K562 (cell line): ENCODE measurements around the gene ENPP7. TPM values are rescaled to one million over a fixed set of nuclear protein-coding genes. Genes with fewer than 3 reads are reported as not detected.
A peak's percentile ranks its signal among the peaks of the same experiment; 100 is the strongest.

Source experiments
- ATAC-seq: fragments of 200-7000 bp; cut with Tn5 transposase; 3 replicates; pipeline ENCODE4 v1.9.1; 2020; ENCODE audit warnings: moderate library complexity
- BruUV-seq: library from RNA; stranded (reverse); fragments of 400-500 nt; replicated peaks from 2 replicates; lab custom pipeline; 2021; lab: Mats Ljungman, UMichigan
- CTCF ChIA-PET: fragments of 300-600 bp; formaldehyde crosslinking; extraction: SDS; loops from one replicate; lab custom pipeline; 2021; ENCODE audit warnings: low intra/inter-chr PET ratio; lab: Yijun Ruan, JAX
- POLR2A ChIA-PET: fragments of 300-600, 350-650 bp; sonication (Branson Sonifier 250); formaldehyde crosslinking; extraction: SDS; loops from one replicate; lab custom pipeline; 2021; ENCODE audit warnings: antibody characterized with exemption, inconsistent platforms; lab: Yijun Ruan, JAX
- DNase-seq, 4 experiments: peaks; one replicate each; pipeline versions ENCODE4 v3.0.0 to v3.0.0-alpha.2; 2011 to 2018; ENCODE audit warnings: low spot score in 3 of 4, mixed read lengths in 3 of 4; ENCODE audit errors: extremely low read depth in 1 of 4
- FAIRE-seq: peaks from 2 replicates; lab custom pipeline; 2011; peaks lifted over from hg19 to GRCh38; lab: Jason Lieb, UNC
- H2AFZ ChIP-seq: 2 replicates; pipeline ENCODE4 v1.6.0; 2011; ENCODE audit warnings: low read depth, low read length, control low read depth, inconsistent platforms
- H3K27ac ChIP-seq: fragments of 200-600 bp; 3 replicates; pipeline ENCODE4 v1.8.0; 2011; ENCODE audit warnings: low read depth, mild to moderate bottlenecking, control low read depth, inconsistent platforms, low read length, moderate library complexity, mixed read lengths; ENCODE audit errors: extremely low read depth
- H3K27me3 ChIP-seq, 2 experiments: fragments of 300-600 bp in 1 of 2; 2 replicates in 1 of 2; 3 replicates in 1 of 2; pipeline versions ENCODE4 v1.6.0 to v1.8.0; 2011; ENCODE audit warnings: inconsistent platforms in 2 of 2, low read length in 2 of 2, mild to moderate bottlenecking in 1 of 2, mixed read lengths in 1 of 2, moderate library complexity in 1 of 2; ENCODE audit not compliant: control insufficient read depth in 2 of 2, insufficient read depth in 2 of 2
- H3K36me3 ChIP-seq: fragments of 300-600 bp; 3 replicates; pipeline ENCODE4 v1.8.0; 2011; ENCODE audit warnings: mild to moderate bottlenecking, low read length, inconsistent platforms; ENCODE audit not compliant: control insufficient read depth, insufficient read depth
- H3K4me1 ChIP-seq, 2 experiments: fragments of 200-600 bp in 1 of 2; replicated peaks in 1 of 2; 2 replicates in 1 of 2; 3 replicates in 1 of 2; pipeline versions ENCODE4 v1.5.1 to v1.8.0; 2011; ENCODE audit warnings: inconsistent platforms in 2 of 2, low read length in 2 of 2, mild to moderate bottlenecking in 1 of 2, mixed read lengths in 1 of 2, moderate library complexity in 1 of 2; ENCODE audit not compliant: control insufficient read depth in 2 of 2, insufficient read depth in 2 of 2
- H3K4me2 ChIP-seq: 2 replicates; pipeline ENCODE4 v1.6.1; 2011; ENCODE audit warnings: low read length, control low read depth, inconsistent platforms, mixed read lengths; ENCODE audit not compliant: insufficient read depth
- H3K4me3 ChIP-seq: fragments of 200-600 bp; sonication (generic), shearing (Covaris generic); 2 replicates; pipeline ENCODE4 v1.5.1; 2016; ENCODE audit warnings: control low read depth, inconsistent platforms
- H3K79me2 ChIP-seq: fragments of 200-600 bp; 3 replicates; pipeline ENCODE4 v1.8.0; 2011; ENCODE audit warnings: low read length, inconsistent platforms; ENCODE audit not compliant: control insufficient read depth, insufficient read depth
- H3K9ac ChIP-seq, 2 experiments: 2 replicates each; pipeline versions ENCODE4 v1.6.0 to v1.6.1; 2011; ENCODE audit warnings: low read depth in 2 of 2, low read length in 2 of 2, control low read depth in 1 of 2, inconsistent platforms in 1 of 2, mild to moderate bottlenecking in 1 of 2, mixed read lengths in 1 of 2; ENCODE audit not compliant: insufficient read depth in 1 of 2
- H3K9me1 ChIP-seq: one replicate; pipeline ENCODE4 v1.6.0; 2011; ENCODE audit warnings: inconsistent platforms, mild to moderate bottlenecking, low read length, moderate library complexity; ENCODE audit not compliant: control insufficient read depth, insufficient read depth
- H3K9me3 ChIP-seq: replicated peaks from 2 replicates; pipeline ENCODE4 v1.5.1; 2011; ENCODE audit warnings: low read depth, low read length, inconsistent platforms; ENCODE audit not compliant: control insufficient read depth, insufficient read depth
- H4K20me1 ChIP-seq: replicated peaks from 2 replicates; pipeline ENCODE4 v1.6.1; 2011; ENCODE audit warnings: low read length, inconsistent platforms, mixed read lengths; ENCODE audit not compliant: control insufficient read depth, insufficient read depth
- CGGBP1 ChIP-seq: fragments of 250-450 bp; sonication (Bioruptor Pico); IDR thresholded peaks from 2 replicates; pipeline ENCODE4 v1.9.0; 2021; ENCODE audit warnings: mild to moderate bottlenecking
- HNRNPK ChIP-seq: fragments of 200-400 bp; formaldehyde crosslinking; IDR thresholded peaks from one replicate; pipeline ENCODE4 v1.6.1; 2018; ENCODE audit warnings: mild to moderate bottlenecking, low read depth, low read length; ENCODE audit not compliant: poor library complexity, severe bottlenecking
- ZBTB11 ChIP-seq, 3 experiments: fragments of 200-800 bp in 1 of 3; fragments of 250-450 bp in 1 of 3; fragments of 450-650 bp in 1 of 3; sonication (Bioruptor Pico) in 1 of 3; sonication (Bioruptor generic) in 1 of 3; formaldehyde crosslinking in 1 of 3; IDR thresholded peaks; 2 replicates each; pipeline versions ENCODE4 v1.6.1 to v1.8.0; 2016 to 2022; ENCODE audit warnings: mild to moderate bottlenecking in 2 of 3, missing genetic modification characterization in 2 of 3, missing compliant biosample characterization in 1 of 3, moderate library complexity in 1 of 3
- ZBTB40 ChIP-seq, 2 experiments: fragments of 450-650 bp in 1 of 2; sonication (generic) in 1 of 2; formaldehyde crosslinking in 1 of 2; IDR thresholded peaks; 2 replicates each; pipeline versions ENCODE4 v1.7.1 to v1.9.0; 2016 to 2022; ENCODE audit warnings: inconsistent platforms in 1 of 2, mild to moderate bottlenecking in 1 of 2, missing genetic modification reagents in 1 of 2
- WGBS: fragments of 100-300 bp; shearing (Covaris generic); methylation state at CpG from one replicate; pipeline ENCODE4 v1.1.6; 2016; ENCODE audit warnings: low coverage, mixed read lengths; ENCODE audit not compliant: insufficient coverage; ENCODE audit errors: missing lambda C conversion rate; 5-methylcytosine and 5-hydroxymethylcytosine counted together
- in situ Hi-C: fragments of 300-500 bp; cut with MboI; formaldehyde crosslinking; loops from 4 replicates; pipeline ENCODE4 v1.15.0; 2018; ENCODE audit warnings: inconsistent platforms, mixed read lengths
- intact Hi-C: fragments of 100-400 bp; cut with micrococcal nuclease; formaldehyde crosslinking; loops from 2 replicates; pipeline ENCODE4 v1.14.2; 2022
- polyA plus RNA-seq, 8 experiments: library from polyadenylated mRNA; depleted of rRNA in 4 of 8; stranded (reverse) in 5 of 8; unstranded in 3 of 8; fragments of >200 nt; fragmentation: Nextera tagmentation in 2 of 8; fragmentation: Illumina TruSeq in 1 of 8; extraction: Ambion mirVana in 2 of 8; extraction: Trizol in 1 of 8; gene quantifications; 2 replicates each; pipeline versions ENCODE4 v1.2.1 to v1.2.3, GENCODE V29; 2011 to 2014; ENCODE audit warnings: inconsistent platforms in 1 of 8, missing spikeins in 1 of 8
- total RNA-seq, 7 experiments: library from RNA; depleted of rRNA in 6 of 7; stranded (reverse); fragments of >200 nt in 6 of 7; fragmentation: Illumina TruSeq in 2 of 7; extraction: Trizol in 2 of 7; gene quantifications; 2 replicates each; pipeline versions ENCODE4 v1.2.1 to v1.2.3, GENCODE V29; 2011 to 2021; ENCODE audit warnings: low replicate concordance in 1 of 7

The ENPP7 gene
- total and polyA plus RNA-seq, 9 of the 15 experiments (the other 6 are each of a cell fraction or from before 2014, with no cell fraction given): not detected

- BruUV-seq: no TSS peak
- WGBS: 14% methylated on average over 16 of the region's 20 CpGs
- FAIRE-seq (no peak), DNase-seq (no peak), ATAC-seq (no peak)
- H4K20me1 ChIP-seq: peaks cover 4% of the 10 kb centered on the region; the same call in 1 of the 2 replicates
- H3K27me3 ChIP-seq: peaks cover 2 to 8% of the 10 kb centered on the region in 2 experiments; a peak in 2 of 5 replicates
- in situ Hi-C loops (no loop called here), intact Hi-C loops (loop anchor here (5.0 to 10.0 kb wide), 2 partner anchors 93 to 301 kb away; partner anchors contain the start of gene RBFOX3)
- no peaks in the 10 kb centered on the region for H3K9me3 ChIP-seq
- no peak overlapping the region for H2AFZ ChIP-seq
- peaks cover 0 to 32% of the 10 kb centered on the region in 2 experiments; a peak in 2 of 5 replicates for H3K4me1 ChIP-seq
- H3K9me1 ChIP-seq: no peaks in the 10 kb centered on the region
- no peak overlapping the region for H3K4me3 ChIP-seq
- H3K4me2 ChIP-seq: no peak overlapping the region
- H3K36me3 ChIP-seq: no peaks in the 10 kb centered on the region
- H3K9ac ChIP-seq: no peak overlapping the region
- POLR2A ChIA-PET: interaction anchor here (0.6 kb wide), 1 partner anchor 18 kb away, joined by 3 read pairs; no protein-coding TSS in a partner anchor
- CTCF ChIA-PET: no interaction called here
- no peak overlapping the region for H3K27ac ChIP-seq
- no peaks in the 10 kb centered on the region for H3K79me2 ChIP-seq
- TF ChIP-seq ZBTB11 (CRISPR knock-in tag; IDR thresholded peaks at IDR 0.05) (0 out of 6 replicates have a peak, but pooled peaks of 1 of the 3 experiments have one; percentile 43), HNRNPK (no peak), ZBTB40 (IDR thresholded peaks at IDR 0.05) (peak; percentile 51; the same call in 1 of the 2 replicates), ZBTB40 (CRISPR knock-in tag; IDR thresholded peaks at IDR 0.05) (no peak), CGGBP1 (CRISPR knock-in tag) (no peak)
These were observed 25.1 kb upstream of the ENPP7 start for GRCh38 chr17:79705674-79706073.
